Stimulated activated naive B cell treated with anti-CD40 and anti-IgM and Interleukin-4, amounts not matched to agents 10 μg/mL and 1 μg/mL and 100 μg/mL, for 72 hours (primary cell): ENCODE data around the gene IRX5.

ENCODE experiments used
- ATAC-seq, 2 donors: fragments of 150-1000 bp; cut with Tn5 transposase; replicated peaks; 2 replicates each; pipeline ENCODE4 v1.10.0; 2021; ENCODE audit warnings: moderate library complexity in 1 of 2
- DNase-seq: peaks from one replicate; pipeline ENCODE4 v3.0.0; 2021
- H3K27ac Mint-ChIP-seq: one replicate; pipeline ENCODE4 v1.8.0; 2022; ENCODE audit warnings: mild to moderate bottlenecking, mixed read lengths
- H3K27me3 Mint-ChIP-seq, 2 donors: one replicate each; pipeline ENCODE4 v1.8.0; 2022; ENCODE audit warnings: mixed read lengths in 2 of 2
- H3K36me3 Mint-ChIP-seq, 2 donors: one replicate each; pipeline ENCODE4 v1.8.0; 2022; ENCODE audit warnings: mixed read lengths in 2 of 2, mild to moderate bottlenecking in 1 of 2
- H3K4me1 Mint-ChIP-seq, 2 donors: one replicate each; pipeline ENCODE4 v1.8.0; 2022; ENCODE audit warnings: mixed read lengths in 2 of 2, mild to moderate bottlenecking in 1 of 2
- H3K4me3 Mint-ChIP-seq, 2 donors: one replicate each; pipeline ENCODE4 v1.8.0; 2022; ENCODE audit warnings: mild to moderate bottlenecking in 2 of 2, mixed read lengths in 2 of 2, moderate library complexity in 1 of 2
- H3K9me3 Mint-ChIP-seq, 2 donors: one replicate each; pipeline ENCODE4 v1.8.0; 2022; ENCODE audit warnings: mixed read lengths in 2 of 2, mild to moderate bottlenecking in 1 of 2

Gene IRX5

DNA sequence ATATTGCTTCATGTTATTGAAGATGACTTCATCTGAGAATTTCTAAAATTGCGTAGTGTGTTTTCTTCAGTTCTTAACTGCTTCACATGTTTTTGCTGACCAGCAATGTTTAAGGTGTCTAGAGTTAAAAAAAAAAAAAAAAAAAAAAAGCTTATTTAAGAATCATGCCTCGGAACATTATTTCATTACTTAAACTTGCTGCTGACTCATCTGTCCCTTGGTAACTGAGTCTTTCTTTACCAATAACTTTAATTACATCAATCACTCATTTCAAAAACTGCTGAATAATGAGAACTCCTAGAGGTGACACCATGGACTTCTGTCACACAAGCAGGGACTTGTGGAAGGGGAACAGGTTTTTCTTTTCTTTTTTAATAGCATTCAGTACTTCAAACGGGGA is 16.2 kb downstream of the IRX5 start:
- DNase-seq (no peak), ATAC-seq (no peak)
- peaks cover 57 to 71% of the 10 kb centered on the region in 2 donors for H3K27me3 Mint-ChIP-seq
- H3K9me3 Mint-ChIP-seq = peaks cover 0 to 2% of the 10 kb centered on the region in 2 donors
- no peaks in the 10 kb centered on the region for H3K36me3 Mint-ChIP-seq
- H3K4me3 Mint-ChIP-seq = no peak overlapping the region
- H3K4me1 Mint-ChIP-seq = no peaks in the 10 kb centered on the region
- H3K27ac Mint-ChIP-seq = no peak overlapping the region

DNA sequence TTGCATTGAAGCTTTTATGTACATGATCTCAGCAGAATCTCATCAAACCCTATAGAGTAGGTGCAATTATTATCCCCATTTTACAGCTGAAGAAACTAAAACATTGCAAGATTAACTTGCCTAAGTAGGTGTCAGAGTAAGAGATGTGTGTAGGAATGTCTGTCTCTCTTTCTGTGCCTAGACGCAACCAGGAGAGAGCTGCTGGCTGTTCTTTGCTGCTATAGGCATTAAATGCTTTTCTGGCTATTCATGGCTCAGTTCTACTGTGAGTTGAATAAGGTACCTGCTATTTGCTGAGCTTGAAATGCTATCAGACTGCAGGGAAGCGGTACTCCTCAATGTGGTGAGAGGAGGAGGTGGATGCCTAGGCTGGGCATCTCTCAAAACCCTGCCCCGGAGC is 17.0 kb downstream of the IRX5 start:
- Mint-ChIP-seq H3K9me3 (peaks cover 0 to 2% of the 10 kb centered on the region in 2 donors), H3K4me1 (no peaks in the 10 kb centered on the region), H3K36me3 (no peaks in the 10 kb centered on the region), H3K27me3 (peaks cover 53 to 67% of the 10 kb centered on the region in 2 donors), H3K4me3 (no peak overlapping the region), H3K27ac (no peak overlapping the region)
- DNase-seq (no peak), ATAC-seq (no peak)

DNA sequence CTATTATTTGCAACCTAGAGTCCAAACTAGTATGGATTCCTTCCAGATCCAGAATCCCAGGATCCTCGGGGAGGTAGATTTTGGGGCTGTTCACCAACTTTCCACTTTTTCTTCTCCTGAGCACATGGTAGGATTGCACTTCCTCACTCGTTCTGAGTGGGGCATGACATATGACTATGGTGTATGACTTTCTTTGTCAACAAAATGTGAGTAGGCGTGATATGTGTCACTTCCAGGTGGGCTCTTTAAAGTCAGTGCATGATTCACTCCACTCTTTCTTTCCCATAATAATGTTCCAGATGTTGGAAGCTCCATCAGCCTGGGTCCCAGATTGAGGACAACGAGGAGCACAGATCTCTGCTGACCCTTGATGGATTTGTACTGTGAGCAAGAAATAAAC is 21.5 kb downstream of the IRX5 start:
- Mint-ChIP-seq H3K4me1 (no peaks in the 10 kb centered on the region), H3K36me3 (no peaks in the 10 kb centered on the region), H3K27ac (no peak overlapping the region), H3K4me3 (no peak overlapping the region), H3K27me3 (peaks cover 30 to 41% of the 10 kb centered on the region in 2 donors), H3K9me3 (peaks cover 0 to 2% of the 10 kb centered on the region in 2 donors)
- DNase-seq = no peak
- ATAC-seq = no peak

DNA sequence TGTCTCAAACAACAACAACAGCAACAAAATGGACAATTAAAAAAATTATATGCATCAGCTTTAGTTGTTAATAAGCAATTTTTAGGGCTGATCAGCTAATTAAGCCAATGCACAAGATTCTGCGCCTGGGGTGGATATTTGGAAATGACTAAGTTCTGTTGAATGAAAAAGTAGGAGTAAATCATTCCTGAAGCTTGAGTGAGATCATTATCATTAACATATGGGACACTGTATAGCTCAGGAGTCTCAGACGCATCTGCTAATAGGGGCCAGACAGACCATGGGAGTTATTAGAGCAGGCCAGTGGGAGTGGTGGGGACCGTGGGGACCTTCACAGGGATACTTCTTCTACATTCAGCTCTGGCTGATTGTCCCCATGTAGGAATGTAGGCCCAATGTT is 22.8 kb downstream of the IRX5 start:
- DNase-seq = no peak
- ATAC-seq = no peak
- H3K4me3 Mint-ChIP-seq = no peak overlapping the region
- no peaks in the 10 kb centered on the region for H3K4me1 Mint-ChIP-seq
- H3K36me3 Mint-ChIP-seq = no peaks in the 10 kb centered on the region
- peaks cover 24 to 44% of the 10 kb centered on the region in 2 donors for H3K27me3 Mint-ChIP-seq
- peaks cover 0 to 2% of the 10 kb centered on the region in 2 donors for H3K9me3 Mint-ChIP-seq
- H3K27ac Mint-ChIP-seq = no peak overlapping the region

DNA sequence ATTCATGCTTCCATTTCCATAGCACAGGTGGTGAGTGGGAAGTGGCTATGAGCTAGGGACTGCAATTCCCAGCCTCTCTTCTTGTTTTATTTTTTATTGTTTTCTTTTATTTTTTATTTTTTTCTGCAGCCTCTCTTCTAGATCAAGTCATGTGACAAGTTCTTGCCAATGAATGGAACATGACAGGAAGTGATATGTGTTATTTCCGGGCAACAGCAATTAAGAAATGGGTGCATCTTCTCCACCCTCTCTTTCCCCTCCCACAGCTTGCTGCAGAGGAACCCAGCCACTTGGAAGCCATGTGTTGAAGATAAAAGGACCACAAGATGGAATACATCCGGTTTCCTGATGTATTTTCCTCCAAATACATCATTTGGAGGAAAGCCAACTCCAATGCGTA is 23.6 kb downstream of the IRX5 start:
- H3K4me1 Mint-ChIP-seq = no peaks in the 10 kb centered on the region
- H3K36me3 Mint-ChIP-seq = no peaks in the 10 kb centered on the region
- no peak overlapping the region for H3K4me3 Mint-ChIP-seq
- ATAC-seq = no peak
- no peak overlapping the region for H3K27ac Mint-ChIP-seq
- no peak for DNase-seq
- H3K27me3 Mint-ChIP-seq = peaks cover 27 to 48% of the 10 kb centered on the region in 2 donors
- H3K9me3 Mint-ChIP-seq = peaks cover 0 to 2% of the 10 kb centered on the region in 2 donors

DNA sequence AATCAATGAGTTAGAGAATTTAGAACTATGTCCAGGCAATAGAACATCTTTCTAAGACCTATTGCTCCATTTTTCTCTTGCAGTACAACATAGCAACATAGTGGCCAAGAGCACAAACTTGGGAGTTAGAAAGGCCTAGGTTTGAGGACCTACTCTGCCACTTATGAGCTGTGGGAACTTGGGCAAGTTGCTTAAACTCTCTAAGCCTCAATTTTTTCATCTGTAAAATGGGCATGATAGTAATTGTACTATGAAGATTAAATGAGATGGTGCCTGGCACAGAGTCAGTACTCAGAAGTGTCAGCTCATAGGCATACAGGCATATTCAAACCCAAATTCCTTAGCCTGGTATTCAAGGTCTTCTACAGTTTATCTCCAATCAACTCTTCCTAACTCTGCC is 25.1 kb downstream of the IRX5 start:
- H3K4me1 Mint-ChIP-seq = no peaks in the 10 kb centered on the region
- H3K36me3 Mint-ChIP-seq = no peaks in the 10 kb centered on the region
- no peaks in the 10 kb centered on the region for H3K9me3 Mint-ChIP-seq
- no peak overlapping the region for H3K4me3 Mint-ChIP-seq
- peaks cover 17 to 37% of the 10 kb centered on the region in 2 donors for H3K27me3 Mint-ChIP-seq
- no peak for ATAC-seq
- no peak overlapping the region for H3K27ac Mint-ChIP-seq
- no peak for DNase-seq

DNA sequence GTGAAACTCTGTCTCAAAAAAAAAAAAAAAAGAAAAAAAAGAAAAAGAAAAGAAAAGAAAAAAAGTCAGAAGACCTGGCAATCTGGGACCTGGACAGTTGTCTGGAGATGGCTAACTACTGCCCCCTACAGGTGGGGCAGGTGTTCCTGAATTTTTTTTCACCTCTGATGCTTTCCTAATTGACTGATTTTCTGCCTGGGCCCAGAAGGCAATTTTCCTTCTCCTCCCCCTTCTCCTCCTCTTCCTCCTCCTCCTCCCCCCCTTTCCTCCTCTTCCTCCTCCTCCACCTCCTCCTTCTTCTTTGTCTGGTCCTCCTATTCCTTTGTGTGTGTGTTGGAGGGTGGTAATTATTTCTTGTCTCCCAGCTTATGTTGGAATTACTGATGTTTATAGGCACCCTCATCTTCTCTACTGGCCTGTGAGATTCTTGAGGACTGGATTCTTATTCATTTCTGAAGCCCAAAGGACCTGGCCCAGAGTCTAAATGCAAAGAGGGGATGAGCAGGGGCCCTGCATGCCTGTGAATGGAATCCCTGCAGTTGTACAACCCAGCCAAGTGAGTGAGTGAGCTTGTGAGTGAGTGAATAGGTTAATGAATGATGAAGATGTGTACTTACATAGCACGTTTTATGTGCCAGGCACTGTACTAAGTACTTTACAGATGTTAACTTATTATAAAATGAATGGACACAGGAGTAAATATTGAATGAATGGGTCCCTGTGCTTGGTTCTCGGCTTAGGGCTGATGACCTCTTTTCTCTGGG is 26.9 kb downstream of the IRX5 start:
- DNase-seq (no peak), ATAC-seq (no peak)
- no peaks in the 10 kb centered on the region for H3K36me3 Mint-ChIP-seq
- no peaks in the 10 kb centered on the region for H3K4me1 Mint-ChIP-seq
- no peaks in the 10 kb centered on the region for H3K9me3 Mint-ChIP-seq
- H3K27ac Mint-ChIP-seq = no peak overlapping the region
- peaks cover 17 to 38% of the 10 kb centered on the region in 2 donors for H3K27me3 Mint-ChIP-seq
- H3K4me3 Mint-ChIP-seq = no peak overlapping the region

DNA sequence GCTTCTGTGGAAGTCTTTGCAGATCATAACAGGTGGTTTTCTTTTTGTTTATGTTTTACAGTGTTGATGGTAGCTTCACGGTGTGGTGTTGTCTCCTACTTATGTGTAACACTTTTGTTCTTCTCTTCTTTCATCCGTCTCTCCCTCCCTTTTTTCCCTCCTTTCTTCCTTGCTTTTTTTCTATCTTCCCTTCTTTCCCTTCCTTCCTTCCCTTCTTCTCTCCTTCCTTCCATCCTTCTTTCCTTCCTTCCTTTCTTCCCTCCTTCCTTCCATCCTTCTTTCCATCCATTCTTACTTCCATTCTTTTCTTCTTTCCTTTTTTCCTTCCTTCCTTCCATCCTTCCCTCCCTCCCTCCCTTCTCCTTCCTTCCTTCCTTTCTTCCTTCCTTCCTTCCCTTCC is 31.4 kb downstream of the IRX5 start:
- no peaks in the 10 kb centered on the region for H3K4me1 Mint-ChIP-seq
- H3K27ac Mint-ChIP-seq = no peak overlapping the region
- H3K4me3 Mint-ChIP-seq = no peak overlapping the region
- DNase-seq = no peak
- H3K36me3 Mint-ChIP-seq = no peaks in the 10 kb centered on the region
- H3K9me3 Mint-ChIP-seq = no peaks in the 10 kb centered on the region
- peaks cover 18 to 51% of the 10 kb centered on the region in 2 donors for H3K27me3 Mint-ChIP-seq
- ATAC-seq = no peak

DNA sequence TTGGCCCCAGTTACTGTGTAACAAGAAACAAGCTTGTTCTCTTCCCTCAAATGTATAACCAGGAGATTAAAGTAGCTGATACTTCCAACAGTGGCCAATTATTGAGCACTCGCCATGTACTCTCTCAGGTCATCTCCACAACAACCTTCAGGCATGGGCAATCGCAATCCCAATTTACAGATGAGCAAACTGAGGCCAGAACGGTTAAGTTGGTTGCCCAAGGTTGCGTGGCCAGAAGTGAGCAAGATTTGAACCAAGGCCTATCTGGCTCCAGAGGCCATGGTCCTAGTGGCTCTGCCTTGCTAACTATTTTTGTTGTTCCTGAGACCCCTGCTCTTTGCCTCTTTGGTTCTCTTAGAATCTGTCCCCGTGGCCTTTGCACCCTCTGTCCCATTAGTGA is 33.6 kb downstream of the IRX5 start:
- Mint-ChIP-seq H3K36me3 (no peaks in the 10 kb centered on the region), H3K9me3 (no peaks in the 10 kb centered on the region), H3K27ac (no peak overlapping the region), H3K4me1 (no peaks in the 10 kb centered on the region), H3K27me3 (peaks cover 10 to 32% of the 10 kb centered on the region in 2 donors), H3K4me3 (no peak overlapping the region)
- ATAC-seq (no peak), DNase-seq (no peak)

DNA sequence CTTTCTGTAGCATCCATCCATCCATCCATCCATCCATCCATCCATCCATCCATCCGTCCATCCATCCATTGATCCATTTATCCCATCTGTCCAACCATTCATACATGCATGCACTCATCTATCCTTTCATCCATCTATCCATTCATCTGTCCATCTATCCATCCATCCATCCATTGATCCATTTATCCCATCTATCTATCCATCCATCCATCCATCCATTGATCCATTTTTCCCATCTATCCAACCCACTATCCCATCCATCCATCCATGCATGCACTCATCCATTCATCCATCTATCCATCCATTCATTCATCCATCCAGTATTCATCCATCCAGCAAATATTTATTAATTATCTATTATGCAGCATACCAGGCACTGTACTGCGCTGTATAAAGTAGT is 34.8 kb downstream of the IRX5 start:
- peaks cover 10 to 32% of the 10 kb centered on the region in 2 donors for H3K27me3 Mint-ChIP-seq
- no peaks in the 10 kb centered on the region for H3K36me3 Mint-ChIP-seq
- ATAC-seq (no peak), DNase-seq (no peak)
- no peaks in the 10 kb centered on the region for H3K9me3 Mint-ChIP-seq
- no peaks in the 10 kb centered on the region for H3K4me1 Mint-ChIP-seq
- H3K27ac Mint-ChIP-seq = no peak overlapping the region
- H3K4me3 Mint-ChIP-seq = no peak overlapping the region

DNA sequence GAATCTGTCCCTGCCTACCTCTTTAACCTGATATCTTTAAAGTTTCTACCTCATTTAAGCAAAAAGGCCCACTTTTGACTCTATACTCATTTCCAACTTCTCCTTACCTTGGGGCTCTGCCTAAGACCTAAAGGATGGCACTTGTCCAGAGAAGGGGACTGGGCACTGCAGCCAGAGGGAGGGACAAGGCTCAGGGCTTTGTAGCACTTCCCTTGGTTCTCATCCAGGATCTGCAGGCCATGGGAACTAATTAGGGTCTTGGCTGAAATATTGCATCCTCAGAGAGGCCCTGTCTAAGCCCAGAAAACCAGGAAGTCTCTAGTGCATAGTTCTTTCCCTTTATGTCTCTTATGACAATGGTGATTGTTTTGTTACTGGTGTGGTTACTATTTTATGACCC is 37.3 kb downstream of the IRX5 start:
- H3K9me3 Mint-ChIP-seq = no peaks in the 10 kb centered on the region
- no peaks in the 10 kb centered on the region for H3K36me3 Mint-ChIP-seq
- DNase-seq (no peak), ATAC-seq (no peak)
- H3K4me3 Mint-ChIP-seq = no peak overlapping the region
- no peak overlapping the region for H3K27ac Mint-ChIP-seq
- H3K4me1 Mint-ChIP-seq = no peaks in the 10 kb centered on the region
- H3K27me3 Mint-ChIP-seq = peaks cover 10 to 26% of the 10 kb centered on the region in 2 donors

DNA sequence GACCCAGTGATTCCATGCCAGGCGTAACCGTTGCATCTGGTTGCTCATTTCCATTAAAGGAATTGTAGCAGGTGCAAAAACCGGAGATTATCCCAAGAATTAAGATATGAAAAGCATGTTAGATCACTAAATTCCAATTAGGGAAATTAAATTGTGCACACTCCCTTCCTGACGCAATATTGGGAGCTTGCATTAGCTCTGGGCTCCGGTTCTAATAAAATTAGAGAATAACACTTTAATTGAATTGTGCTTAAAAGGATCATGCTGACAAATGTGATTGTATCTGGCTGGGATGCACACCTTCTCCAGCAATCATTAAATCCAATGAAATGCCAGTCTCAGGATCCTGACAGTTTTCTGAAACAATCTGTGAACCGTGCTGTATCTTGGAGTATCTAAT is 38.1 kb downstream of the IRX5 start:
- H3K27me3 Mint-ChIP-seq = peaks cover 15 to 23% of the 10 kb centered on the region in 2 donors
- no peak for DNase-seq
- H3K36me3 Mint-ChIP-seq = no peaks in the 10 kb centered on the region
- H3K9me3 Mint-ChIP-seq = no peaks in the 10 kb centered on the region
- no peaks in the 10 kb centered on the region for H3K4me1 Mint-ChIP-seq
- ATAC-seq = no peak
- H3K4me3 Mint-ChIP-seq = no peak overlapping the region
- H3K27ac Mint-ChIP-seq = no peak overlapping the region

DNA sequence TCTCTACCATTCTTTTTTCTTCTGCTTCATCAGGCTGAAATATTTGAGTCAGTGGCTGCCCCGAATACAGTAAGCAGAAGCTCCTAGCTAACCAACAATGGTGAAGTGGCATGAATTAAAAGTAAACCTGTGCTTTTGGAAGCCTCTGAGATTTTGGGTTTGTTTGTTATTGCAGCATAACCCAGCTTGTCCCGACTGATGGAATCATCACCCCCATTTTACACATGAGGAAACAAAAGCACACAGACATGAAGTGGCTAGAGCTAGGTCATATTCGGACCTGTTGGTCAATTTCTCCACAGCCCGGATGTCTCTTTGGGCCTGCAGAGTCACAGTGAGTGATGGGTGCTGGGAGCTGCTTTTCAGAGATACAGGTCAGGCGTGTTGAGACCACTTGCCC is 39.4 kb downstream of the IRX5 start:
- DNase-seq = no peak
- H3K36me3 Mint-ChIP-seq = no peaks in the 10 kb centered on the region
- H3K4me1 Mint-ChIP-seq = no peaks in the 10 kb centered on the region
- no peaks in the 10 kb centered on the region for H3K9me3 Mint-ChIP-seq
- no peak overlapping the region for H3K4me3 Mint-ChIP-seq
- ATAC-seq = no peak
- H3K27ac Mint-ChIP-seq = no peak overlapping the region
- H3K27me3 Mint-ChIP-seq = peaks cover 10 to 14% of the 10 kb centered on the region in 2 donors

DNA sequence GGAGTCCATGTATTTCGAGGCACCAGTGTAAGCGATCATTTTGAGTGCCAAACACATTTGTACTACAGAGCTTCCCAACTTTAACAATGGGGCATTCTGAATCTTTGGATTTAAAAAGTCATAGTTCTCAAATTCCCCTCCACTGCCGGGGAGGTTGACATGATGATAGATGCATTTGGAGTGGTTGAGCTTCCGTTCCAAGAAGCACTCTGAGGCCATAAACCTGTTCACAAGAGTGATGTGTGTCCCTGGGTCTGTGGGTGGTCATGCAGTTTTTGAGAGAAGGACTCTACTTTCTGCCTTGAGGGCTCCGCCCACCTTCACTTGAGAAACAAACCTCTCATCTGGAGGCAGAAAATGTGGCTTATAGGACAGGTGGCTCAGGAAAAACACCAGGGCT is 43.7 kb downstream of the IRX5 start:
- Mint-ChIP-seq H3K4me1 (no peaks in the 10 kb centered on the region), H3K9me3 (peaks cover 0 to 2% of the 10 kb centered on the region in 2 donors), H3K27ac (no peak overlapping the region), H3K27me3 (peaks cover 10 to 16% of the 10 kb centered on the region in 2 donors), H3K4me3 (no peak overlapping the region), H3K36me3 (no peaks in the 10 kb centered on the region)
- ATAC-seq (no peak), DNase-seq (no peak)

DNA sequence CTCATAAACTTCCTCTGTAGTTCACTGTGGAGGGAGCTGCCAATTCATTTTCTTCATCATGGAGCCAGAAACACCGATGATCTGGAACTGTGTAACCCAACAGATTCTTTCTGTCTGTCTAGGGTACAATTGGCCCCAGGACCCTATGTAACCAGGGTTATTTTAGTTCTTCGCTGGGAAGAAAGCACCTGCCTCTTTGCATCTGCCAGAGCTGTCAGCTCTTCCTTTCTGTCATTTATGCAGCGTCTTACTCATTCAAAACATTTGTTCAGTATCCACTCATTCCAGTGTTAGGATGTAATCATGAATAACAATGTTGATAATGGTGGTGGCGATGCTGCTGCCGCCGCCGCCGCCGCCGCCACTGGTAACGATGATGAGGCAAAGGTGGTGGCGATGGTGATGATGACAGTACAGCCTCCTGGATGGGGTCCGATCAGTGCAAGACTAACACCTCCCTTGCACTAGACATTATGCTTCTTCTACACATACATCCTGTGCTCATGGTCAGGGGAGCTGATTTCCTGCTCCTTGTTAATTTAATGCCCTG is 46.1 kb downstream of the IRX5 start:
- H3K27me3 Mint-ChIP-seq = peaks cover 10 to 16% of the 10 kb centered on the region in 2 donors
- no peaks in the 10 kb centered on the region for H3K4me1 Mint-ChIP-seq
- H3K27ac Mint-ChIP-seq = no peak overlapping the region
- peaks cover 0 to 2% of the 10 kb centered on the region in 2 donors for H3K9me3 Mint-ChIP-seq
- ATAC-seq = no peak
- no peak overlapping the region for H3K4me3 Mint-ChIP-seq
- DNase-seq = no peak
- H3K36me3 Mint-ChIP-seq = no peaks in the 10 kb centered on the region
